GM19463 (cell line): Measurements from ENCODE around the gene ARSB.
"Not testable (repeated sequence)": the region's sequence is repeated elsewhere in the genome, so short reads cannot be mapped to it uniquely, and the experiment has no call there.

Experiments used
- ATAC-seq: cut with Tn5 transposase; IDR thresholded peaks from one replicate; pipeline ENCODE4 v1.9.1; 2021; ENCODE audit warnings: mild to moderate bottlenecking, moderate library complexity; ENCODE audit not compliant: unreplicated experiment

Gene ARSB

DNA sequence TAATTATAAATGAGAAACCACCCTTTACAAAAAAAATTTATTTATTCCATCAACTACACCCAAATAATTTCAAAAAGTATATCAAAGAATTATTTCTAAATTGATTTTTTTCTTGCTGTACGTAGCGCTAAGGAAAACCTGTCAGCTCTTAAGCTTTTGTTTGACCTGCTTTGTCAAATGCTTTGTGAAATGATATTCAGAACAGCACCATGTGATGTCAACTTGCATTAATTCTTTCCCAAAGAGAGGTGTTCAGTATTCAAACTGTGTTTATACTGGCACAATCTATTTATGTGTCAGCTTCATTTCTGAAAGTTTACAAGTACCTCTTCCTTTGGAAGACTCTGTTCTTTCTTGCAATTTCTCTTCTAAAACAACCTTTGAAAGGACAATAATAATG is 12.0 kb upstream of the ARSB start:
- ATAC-seq, result no peak

DNA sequence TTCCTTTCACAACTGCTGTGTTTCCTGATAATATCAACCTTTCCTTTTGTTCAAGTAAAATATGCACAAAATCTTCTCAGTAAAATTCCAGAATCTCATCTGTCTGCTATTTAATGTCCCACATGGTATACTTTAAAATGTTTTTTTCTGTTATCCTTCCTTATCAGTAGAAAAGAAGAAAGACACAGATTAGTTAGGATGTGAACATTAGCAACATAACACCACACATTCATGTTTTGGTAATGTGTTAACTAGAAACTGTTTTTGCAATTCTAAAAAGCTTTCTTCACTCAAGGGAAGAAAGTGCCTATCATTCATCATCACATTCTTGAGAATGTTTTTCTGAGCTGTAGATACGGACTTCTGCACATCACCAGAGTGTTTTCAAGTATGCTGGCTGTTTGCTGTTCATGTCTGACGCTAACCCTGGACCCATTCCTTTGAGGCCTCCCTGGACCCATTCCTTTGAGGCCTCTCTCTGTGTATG is 10.5 kb upstream of the ARSB start:
- ATAC-seq, result no peak

DNA sequence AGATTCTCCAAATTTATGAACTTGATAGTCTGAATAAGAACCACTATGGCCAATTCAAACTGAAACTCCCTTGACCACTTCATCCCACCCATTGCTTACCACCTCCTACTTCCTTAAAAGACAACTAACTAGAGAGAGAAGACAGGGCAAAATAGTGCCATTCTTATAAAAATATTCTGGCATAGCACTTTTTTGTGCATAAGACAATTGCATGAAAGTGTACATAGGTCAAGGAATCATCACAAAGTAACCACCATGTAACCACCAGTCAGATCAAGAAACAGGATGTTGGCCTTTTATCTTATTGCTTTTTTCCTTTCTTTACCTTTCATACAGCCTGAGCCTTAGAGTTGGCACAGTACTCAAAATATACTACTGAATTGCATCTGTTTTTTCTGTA is 8.1 kb upstream of the ARSB start:
- ATAC-seq, result no peak

DNA sequence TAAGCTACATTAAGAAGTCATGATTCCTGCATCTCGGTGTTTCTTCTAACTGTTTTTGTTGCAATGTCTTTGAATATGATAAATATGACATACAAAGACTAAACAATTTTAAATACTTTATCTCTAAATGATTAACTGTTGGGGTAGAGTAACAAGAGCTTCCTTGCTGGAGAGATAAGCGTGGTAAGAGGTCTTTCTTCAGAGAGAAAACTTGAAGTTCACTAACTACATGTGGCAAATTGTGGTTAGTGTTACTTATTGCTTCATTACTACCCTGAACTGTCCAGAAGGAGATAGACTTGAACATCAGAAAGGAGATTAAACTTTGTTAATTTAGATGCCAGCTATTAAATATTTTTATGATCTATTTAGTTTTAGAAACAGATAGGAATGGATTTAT is 7.0 kb upstream of the ARSB start:
- no peak for ATAC-seq

DNA sequence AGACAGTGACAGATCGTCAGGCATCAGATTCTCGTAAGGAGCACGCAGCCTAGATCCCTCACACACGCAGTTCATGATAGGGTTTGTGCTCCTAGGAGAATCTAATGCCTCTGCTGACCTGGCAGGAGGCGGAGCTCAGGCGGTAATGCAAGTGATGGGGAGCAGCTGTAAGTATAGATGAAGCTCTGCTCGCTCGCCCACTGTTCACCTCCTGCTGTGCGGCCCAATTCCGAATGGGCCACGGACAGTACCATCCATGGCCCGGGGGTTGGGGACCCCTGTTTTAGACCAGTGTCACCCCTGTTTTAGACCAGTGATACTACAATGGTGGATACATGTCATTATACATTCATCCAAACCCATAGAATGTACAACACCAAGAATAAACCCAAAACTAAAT is 4.0 kb upstream of the ARSB start:
- no peak for ATAC-seq

DNA sequence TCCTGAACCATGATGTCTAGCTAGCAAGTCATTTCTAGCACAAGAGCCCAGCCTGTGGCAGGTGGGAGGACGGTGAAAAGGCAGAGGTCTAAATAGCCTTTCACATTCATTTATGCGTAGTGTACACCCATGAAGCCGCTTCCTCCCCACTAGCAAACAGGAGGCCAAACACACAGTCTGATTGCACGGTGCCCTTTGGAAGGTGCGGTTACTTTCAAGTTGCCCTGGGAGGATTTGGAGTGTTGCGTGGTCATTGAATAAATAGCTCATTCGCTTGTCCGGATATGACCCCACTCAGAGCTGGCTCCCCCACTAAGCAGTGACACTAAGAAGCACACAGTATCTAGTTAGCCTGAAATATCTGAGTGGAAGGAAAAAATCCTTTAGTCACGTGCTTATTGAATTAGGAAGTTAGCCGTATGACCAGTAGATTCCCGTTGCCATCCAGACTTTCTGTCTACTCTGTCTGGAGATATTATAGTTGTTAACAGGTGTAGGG is 664 bp upstream of the ARSB start:
- ATAC-seq, result peak; percentile 48

DNA sequence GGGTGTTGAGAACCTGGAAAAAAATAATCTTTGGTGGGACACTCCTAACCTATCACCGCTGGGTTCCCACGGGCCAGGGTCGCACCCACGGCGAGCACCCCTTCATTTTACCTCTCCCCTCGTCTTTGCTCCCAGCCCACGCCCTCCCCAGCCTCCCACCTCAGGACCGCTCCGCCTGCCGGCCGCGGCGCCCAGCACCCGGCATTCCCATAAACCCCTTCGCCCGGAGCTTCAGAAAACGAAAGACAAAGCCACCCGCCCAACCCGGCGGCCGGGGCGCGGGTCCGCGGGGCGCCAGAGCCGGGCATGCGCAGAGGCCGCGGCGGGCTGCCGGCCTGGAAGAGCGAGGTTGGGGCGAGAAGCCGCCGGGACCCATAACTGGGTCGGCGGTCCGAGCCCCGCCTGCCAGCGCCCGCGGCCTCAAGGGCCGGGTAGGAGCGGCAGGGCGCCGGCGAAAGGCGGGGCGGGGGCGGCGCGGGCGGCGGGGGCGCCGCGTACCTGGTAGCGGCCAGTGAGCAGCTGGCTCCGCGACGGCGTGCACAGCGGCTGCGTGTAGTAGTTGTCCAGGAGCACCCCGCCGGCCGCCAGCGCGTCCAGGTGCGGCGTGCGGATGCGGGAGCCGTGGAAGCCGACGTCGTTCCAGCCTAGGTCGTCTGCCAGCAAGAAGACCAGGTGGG is 533 bp downstream of the ARSB start:
- peak; percentile 52 for ATAC-seq

DNA sequence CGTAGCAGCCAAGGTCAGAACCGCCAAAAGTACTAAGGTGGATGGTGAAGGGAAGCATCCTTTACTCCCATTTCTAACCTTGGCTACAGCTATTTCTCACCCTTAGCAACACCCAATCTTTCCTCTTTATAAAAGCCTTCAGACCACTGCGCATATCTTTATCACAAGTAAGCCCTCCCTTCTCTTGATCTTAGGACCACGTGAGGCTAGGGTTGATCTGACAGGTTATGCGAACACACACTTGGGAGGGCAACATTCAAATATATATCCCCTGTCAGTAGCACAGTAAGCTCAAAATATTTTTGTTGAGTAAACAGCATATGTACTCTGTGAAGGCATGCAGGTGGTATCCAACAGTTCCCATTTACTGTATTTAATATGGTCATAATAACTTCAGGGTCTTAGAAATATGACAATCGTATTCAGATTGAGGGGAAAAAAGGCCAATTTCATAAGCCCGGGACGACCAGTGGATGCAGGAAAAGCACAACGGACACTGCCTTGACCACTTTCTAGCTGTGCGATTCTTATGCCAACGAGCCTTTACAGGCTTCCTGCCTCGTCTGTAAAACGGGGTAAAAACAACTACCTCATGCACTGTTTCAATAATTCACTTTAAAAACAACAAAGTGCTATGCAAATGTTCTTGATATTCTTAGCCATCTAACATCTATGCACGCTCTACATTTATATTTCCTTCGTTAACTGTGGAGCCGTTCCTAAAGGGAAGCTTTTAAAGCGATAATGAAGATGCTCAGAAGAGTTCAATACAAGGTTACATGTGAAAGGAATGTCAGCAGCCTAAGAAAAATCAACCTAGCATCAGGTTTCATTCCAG is 1.3 kb downstream of the ARSB start:
- ATAC-seq, result no peak

DNA sequence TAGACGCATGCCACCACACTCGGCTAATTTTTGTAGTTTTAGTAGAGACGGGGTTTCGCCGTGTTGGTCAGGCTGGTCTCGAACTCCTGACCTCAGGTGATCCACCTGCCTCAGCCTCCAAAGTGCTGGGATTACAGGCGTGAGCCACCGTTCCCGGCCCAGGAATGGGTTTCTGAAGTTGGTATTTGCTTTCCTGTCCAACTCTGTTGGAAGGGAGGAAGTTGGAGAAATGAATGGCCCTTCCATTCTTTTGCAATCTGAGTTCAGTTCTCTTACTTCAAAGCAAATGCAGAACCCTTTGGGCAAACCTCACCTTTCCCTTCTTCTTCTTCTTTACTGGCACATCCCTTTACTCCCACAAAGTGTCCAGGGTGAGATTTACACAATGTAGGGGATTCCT is 1.9 kb downstream of the ARSB start:
- ATAC-seq, result not testable (repeated sequence)

DNA sequence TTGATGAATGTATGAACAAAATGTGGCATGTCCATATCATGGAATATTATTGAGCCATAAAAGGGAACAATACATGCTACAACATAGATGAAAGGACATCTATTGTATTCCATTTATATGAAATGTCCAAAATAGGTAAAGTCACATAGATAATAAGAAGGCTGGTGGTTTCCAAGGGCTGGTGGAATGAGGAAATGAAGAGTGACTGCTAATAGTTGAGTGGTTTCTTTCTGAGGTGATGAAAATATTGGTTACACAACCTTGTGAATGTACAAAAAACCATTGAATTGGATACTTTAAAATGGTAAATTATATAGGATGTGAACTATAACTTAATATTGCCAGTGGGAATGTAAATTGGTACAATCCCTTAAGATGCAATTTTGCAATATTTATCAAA is 5.2 kb downstream of the ARSB start:
- ATAC-seq, result no peak

DNA sequence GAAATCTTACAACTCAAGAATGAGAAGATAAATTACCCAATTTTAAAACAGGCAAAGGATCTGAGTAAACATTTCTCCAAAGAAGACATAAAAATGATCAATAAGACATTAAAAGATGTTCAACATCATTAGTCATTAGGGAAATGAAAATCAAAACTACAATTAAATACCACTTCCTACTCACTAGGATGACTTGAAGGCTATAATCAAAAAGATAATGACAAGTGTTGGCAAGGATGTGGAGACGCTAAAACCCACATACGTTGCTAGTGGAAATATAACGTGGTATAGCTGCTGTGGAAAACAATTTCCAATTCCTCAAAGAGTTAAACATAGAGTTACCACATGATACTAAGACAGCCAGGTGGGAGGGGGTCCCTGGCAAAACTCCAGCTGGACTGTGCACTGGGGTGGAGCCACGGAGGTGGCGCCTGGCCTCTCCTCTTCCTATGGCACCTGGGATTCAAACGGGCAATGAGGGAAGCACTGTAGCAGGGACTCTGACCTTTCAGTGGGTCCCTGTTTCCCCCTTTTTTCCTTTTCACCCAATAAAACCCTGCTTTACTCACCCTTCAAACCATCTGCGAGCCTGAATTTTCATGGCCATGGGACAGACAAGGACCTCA is 5.9 kb downstream of the ARSB start:
- no peak for ATAC-seq

DNA sequence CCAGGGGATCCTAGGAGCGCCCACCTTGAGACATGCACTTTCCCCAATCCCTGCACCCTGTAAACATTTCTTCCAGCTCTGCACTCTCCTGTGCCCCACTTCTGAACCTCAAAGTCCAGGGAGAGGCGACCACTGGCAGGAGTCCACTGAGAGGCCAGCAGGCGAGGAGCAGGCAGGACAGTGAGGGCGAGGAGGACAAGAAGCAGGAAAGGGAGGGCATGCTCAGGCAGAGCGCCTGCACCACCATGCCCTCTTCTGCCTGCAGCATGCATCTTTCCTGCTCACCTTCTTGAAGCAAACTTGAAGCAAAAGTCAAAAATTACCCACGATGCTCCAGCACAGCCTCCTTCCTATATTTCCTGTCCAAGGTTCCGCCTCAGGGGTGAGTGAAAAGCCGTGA is 10.1 kb downstream of the ARSB start:
- no peak for ATAC-seq

DNA sequence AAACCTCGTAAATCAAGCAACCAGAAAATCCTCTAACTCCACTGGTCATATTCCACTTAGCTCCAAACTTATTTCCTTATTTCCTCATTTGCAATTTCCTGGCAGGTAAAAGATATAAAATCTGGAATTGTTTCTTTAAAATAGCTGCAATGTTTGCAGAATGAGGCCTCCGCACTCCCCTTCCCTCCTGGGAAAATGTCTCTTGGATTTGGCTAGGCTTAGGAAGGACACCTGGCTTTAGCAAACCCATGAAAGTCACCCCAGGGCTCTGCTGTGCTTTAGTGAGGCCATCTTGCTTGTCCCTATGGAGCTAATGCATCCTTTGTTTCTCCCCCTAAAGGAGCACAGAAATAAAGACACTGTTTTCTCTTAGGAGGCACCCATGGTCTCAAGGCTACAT is 10.5 kb downstream of the ARSB start:
- no peak for ATAC-seq

DNA sequence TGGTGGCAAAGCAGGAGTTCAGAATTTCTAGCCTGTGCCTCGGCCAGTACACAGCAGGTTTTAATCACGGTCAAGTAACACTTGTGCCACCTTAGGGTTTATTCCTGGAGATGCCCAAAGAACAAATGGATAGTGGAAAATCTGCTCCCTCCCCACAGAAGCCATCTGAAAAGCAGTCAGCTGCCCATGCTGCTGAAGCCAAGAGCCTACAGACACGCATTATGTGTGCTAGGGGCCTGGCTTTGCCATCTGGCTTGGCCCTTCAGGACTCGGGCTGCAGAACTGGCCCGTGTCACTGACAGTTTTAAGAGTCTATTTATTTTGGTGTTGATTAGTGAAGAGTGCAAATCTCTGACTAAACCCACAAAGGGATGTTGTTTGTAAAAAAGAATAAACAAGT is 11.1 kb downstream of the ARSB start:
- ATAC-seq, result no peak

DNA sequence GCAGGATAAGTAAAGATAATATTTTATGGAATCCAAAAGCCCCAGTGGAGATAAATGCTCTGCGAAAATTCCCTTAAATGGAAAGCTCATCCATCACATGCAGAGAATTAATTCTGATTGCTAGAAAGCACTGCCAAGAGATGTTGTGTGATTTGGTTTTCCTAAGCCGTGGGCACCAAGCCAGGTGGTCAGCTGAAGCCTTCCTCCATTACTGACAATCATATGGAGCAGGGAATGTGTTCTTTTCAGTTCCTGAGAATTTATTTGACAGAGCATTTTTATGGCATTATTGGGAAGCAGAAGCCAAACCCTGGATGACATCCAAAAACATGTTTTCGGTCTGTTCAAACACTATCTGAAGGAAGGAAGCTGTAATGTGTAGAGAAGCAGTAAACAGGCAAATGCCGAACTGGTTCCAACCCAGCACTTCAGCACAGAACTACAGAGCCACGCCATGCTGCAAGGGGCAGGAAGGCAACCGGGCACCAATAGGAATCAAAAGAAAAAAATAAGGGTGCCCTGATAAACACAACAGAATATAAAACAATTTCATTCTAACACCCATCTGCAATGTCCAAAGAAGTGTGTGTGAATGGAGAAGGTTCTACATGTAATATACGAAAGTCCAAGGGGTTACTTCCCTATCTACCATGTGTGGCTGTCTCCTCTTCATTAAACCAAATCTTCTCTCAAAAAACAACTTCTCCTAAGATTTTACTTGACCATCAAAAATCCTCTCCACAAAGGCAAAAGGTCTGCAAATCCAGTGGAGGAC is 12.3 kb downstream of the ARSB start:
- no peak for ATAC-seq

DNA sequence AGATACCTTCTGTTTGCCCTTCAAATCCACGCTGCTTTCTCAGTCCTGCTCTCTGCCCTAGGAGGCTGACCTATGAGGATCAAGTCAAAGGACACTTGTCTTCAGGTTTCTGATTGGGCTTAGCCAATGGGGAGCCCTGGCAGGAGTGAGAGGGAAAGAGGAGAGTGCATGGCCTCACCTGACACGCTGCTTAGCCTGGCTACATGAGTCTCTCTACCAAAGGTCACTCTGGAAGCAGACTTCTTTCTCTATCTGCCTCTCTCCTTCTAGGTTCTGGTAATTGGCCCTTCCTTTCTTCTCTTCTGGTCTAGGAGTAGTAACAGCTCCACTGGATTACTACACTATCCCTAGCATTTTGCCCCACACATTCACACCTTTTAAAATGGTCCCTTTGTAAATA is 13.1 kb downstream of the ARSB start:
- no peak for ATAC-seq

DNA sequence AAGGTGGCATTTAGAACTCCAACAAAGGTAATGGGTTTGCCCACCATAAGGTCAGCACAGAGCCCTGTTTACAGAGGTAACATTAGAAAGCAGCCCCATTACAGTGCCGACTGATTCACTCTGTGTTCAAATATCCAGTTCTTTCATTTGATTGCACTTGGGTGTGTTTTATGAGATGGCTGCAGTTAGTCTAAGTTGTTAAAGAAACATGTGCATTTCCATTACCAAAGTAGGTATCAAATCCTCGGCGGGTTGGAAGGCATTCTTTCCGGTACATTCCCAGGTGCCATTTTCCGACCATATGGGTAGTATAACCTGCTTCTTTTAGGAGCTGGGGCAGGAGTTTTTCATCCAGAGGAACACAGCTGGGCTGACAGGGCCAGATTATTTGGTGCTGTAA is 16.3 kb downstream of the ARSB start:
- no peak for ATAC-seq

DNA sequence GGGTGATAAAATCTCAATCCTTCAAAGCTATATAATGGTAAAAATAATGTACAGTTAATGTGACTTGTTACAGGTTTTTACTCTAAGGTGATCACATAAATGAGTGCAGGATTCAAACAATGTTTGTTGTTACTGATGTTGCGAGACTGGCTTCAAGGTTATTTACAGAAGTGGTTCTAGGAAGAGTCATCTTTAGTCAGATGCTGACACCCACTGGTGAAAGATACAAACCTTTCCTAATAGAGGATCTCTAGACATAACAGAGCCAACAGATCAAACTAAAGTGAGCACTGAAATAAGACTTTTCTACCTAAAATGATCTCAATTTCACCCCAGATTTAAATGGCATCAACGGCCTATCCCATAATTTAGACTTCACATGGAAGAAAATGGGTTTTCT is 20.2 kb downstream of the ARSB start:
- ATAC-seq, result no peak

DNA sequence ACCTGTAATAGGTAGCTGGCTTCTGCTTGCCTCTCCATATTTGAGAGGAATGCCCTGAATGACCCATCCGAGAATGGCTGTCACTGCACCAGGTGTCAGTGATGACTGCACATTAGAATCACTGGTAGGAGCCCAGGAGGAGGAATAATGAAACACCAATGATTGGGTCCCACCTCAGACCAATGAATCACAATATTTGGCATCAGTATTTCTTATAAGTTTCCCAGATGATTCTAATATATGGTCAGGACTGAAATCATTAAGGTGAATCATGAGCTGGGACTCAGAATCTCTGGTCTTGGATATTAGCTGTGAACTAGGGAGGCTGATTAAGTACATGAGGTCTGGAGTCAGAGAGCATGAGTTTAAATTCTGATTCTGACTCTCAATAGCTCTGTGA is 23.4 kb downstream of the ARSB start:
- ATAC-seq, result no peak

DNA sequence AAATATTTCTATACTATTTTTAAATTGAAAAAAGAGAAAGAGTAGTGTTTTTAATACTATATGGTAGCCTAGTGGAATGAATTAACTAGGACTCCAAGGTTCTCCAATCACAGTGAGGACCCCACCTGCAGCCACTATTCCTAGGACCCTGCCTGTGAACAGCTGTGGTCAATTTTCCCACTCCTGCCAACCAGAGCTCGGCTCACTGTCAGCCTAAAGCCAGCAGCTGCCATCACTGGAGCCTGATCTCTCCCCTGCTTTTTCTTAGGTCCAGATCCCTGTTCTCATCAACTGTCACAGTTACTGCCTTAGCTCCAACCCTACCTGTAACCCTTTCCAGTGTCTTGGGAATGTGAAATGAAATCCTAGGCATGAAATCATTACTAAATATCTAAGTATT is 25.3 kb downstream of the ARSB start:
- ATAC-seq, result no peak
